ENCODE measurements around the gene ZNF440. TPM values are rescaled to one million over a fixed set of nuclear protein-coding genes. Genes with fewer than 3 reads are reported as not detected.
"Not testable (repeated sequence)": the region's sequence is repeated elsewhere in the genome, so short reads cannot be mapped to it uniquely, and the experiment has no call there.

Gene ZNF440
- total RNA-seq, 4 donors from 2014 or later, result 54.1 to 81.2 (median 62.7) TPM

DNA sequence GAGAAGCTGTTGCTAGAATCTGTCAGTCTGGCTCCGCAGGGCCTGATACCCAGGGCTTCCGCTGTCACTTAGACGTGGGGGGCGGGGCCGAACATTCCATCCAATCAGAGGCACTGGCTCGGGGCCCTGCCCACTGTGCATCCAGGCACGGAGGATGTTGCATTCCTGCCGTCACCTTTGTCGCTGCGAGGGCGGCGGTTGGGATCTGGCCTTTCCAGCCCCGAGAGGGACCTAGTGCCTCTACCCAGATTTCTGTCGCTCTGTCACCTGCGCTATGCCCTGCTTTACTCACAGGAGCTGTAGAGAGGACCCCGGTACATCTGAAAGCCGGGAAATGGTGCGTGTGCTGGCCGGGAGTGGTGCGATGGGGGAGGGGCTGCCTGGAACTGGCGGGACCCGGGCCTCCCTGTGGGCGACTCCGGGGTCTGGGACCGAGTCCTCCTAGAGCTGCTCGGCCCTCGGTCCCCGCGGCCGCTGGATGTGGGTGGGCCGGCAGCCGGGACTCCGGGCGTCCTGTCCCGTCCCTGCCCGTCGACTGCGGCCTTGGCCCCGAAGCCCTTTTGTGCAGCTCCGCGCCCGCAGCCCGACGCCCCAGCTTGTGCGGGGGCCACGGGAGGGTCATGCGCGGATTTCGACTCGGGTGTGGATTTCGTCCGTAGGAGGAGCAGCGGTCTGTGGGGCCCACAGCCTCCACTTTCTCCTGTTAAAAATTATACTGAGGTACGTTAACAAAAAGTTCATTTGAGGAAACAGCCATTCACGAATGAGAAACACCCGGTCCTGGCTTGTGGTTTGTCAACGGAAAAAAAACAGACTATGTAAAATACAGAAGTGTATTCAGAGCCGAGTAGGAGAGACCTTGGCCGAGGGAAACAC, 34.8 kb downstream of the ZNF440 start, which contains the start of gene ZNF439:
Gene ZNF439 (plus strand): TSS at position 133 of the 876 bp plus-strand sequence. CDS start 142 bp downstream, at position 275.
- Histone ChIP-seq H3K4me1 (peaks cover 22% of the 10 kb centered on the region), H3K27me3 (no peaks in the 10 kb centered on the region), H3K9me3 (no peaks in the 10 kb centered on the region), H3K4me3 (peak within 1 kb of the TSS; percentile 70), H3K36me3 (no peaks in the 10 kb centered on the region), H3K27ac (peak within 1 kb of the TSS; percentile 65)
- TF ChIP-seq EP300 (IDR thresholded peaks at IDR 0.05), result no peak
- TF ChIP-seq, protein P1, sequence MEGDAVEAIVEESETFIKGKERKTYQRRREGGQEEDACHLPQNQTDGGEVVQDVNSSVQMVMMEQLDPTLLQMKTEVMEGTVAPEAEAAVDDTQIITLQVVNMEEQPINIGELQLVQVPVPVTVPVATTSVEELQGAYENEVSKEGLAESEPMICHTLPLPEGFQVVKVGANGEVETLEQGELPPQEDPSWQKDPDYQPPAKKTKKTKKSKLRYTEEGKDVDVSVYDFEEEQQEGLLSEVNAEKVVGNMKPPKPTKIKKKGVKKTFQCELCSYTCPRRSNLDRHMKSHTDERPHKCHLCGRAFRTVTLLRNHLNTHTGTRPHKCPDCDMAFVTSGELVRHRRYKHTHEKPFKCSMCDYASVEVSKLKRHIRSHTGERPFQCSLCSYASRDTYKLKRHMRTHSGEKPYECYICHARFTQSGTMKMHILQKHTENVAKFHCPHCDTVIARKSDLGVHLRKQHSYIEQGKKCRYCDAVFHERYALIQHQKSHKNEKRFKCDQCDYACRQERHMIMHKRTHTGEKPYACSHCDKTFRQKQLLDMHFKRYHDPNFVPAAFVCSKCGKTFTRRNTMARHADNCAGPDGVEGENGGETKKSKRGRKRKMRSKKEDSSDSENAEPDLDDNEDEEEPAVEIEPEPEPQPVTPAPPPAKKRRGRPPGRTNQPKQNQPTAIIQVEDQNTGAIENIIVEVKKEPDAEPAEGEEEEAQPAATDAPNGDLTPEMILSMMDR (IDR thresholded peaks at IDR 0.05), result no peak
- peak in 1 of 3 donors; percentile 44 for TF ChIP-seq POLR2AphosphoS5 (IDR thresholded peaks at IDR 0.05)
- no peak for TF ChIP-seq POLR2A (IDR thresholded peaks at IDR 0.05)
- 2% methylated on average over 23 of the region's 59 CpGs for WGBS
- peak; percentile 90 to 97 for DNase-seq (ENCODE audit: low spot score in 2 of 2)

DNA sequence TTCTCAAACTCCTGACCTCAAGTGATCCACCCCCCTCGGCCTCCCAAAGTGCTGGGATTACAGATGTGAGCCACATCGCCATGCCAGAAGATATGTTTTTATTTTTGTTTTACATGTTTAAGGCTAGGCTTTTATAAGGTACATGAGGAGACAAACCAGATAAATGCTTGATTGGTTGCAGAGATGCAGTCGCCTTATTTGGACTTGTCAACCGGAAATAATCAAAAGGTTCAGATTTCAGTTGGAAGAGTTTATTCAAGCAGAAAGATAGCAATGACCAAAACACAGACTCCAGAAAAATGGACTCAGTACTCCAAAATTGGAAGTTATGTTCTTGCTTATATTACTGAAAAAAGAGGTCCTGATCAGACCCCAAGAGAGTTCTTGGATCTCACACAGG, 36.2 kb downstream of the ZNF440 start:
- peaks cover 22% of the 10 kb centered on the region for H3K4me1 ChIP-seq
- H3K36me3 ChIP-seq; H3K27ac ChIP-seq; H3K9me3 ChIP-seq; H3K27me3 ChIP-seq; H3K4me3 ChIP-seq; DNase-seq (ENCODE audit: low spot score in 2 of 2): not testable (repeated sequence)
- WGBS, result 92% methylated on average over 4 of the region's 4 CpGs

DNA sequence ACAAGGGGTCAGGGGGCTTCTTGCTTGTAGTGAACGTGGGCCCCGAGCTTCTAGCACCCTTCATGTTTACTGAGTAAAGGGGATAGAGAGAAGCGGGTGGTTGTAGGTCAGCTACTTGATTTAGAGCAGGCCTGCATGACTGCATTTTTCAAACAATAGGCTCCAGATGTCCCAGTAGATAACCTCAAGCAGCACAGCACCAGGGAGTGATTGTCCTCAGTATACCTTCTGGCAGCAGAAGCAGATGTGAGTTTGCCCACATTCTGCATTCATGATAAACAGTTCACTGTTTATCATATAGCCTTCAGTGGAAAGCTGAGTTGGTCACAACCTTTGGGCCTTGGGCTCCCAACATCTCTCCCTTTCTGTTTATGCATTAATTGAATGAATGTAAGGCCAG, 39.3 kb downstream of the ZNF440 start:
- DNase-seq (ENCODE audit: low spot score in 2 of 2), result no peak
- no peak overlapping the region for H3K4me3 ChIP-seq
- no peaks in the 10 kb centered on the region for H3K27me3 ChIP-seq
- no peak for TF ChIP-seq POLR2A (IDR thresholded peaks at IDR 0.05)
- no peak for TF ChIP-seq EP300 (IDR thresholded peaks at IDR 0.05)
- no peak for TF ChIP-seq POLR2AphosphoS5 (IDR thresholded peaks at IDR 0.05)
- TF ChIP-seq, protein P1 (IDR thresholded peaks at IDR 0.05), result no peak
- 70% methylated on average over 3 of the region's 3 CpGs for WGBS
- H3K36me3 ChIP-seq, result no peaks in the 10 kb centered on the region
- H3K4me1 ChIP-seq, result peaks cover 21% of the 10 kb centered on the region
- no peaks in the 10 kb centered on the region for H3K9me3 ChIP-seq
- H3K27ac ChIP-seq, result no peak overlapping the region

DNA sequence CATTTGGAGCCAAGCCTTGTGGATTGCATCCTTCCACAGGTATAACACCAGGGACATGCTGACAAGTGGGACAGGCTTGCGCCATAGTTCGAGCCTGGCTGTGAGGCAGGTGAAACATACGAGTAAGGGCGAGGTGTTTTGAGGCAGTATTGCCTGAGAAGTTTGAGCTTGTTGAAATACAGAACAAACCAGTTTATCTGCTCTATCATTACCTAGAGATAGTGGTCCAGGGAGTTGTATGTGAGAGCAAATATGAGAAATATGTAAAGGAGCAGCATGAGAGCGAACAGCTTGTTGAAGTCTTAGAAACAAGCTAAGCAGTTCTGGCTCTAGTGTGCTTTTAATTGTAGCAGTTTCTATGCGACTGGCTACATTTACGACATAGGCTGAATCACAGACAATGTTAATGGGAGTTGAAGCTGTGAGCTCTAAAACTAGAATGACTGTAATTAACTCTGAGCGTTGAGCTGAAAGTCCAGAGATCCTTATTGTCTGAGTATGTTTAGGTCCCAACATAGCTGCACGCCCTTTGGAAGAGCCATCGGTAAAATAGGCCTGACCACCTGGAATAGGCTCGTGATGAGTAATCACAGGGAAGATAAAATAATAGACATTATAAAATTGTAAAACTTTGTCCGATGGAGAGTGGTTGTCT, 42.6 kb downstream of the ZNF440 start:
- Histone ChIP-seq H3K27ac (peak overlapping the region; percentile 10), H3K36me3 (no peaks in the 10 kb centered on the region), H3K4me3 (no peak overlapping the region), H3K9me3 (no peaks in the 10 kb centered on the region), H3K27me3 (no peaks in the 10 kb centered on the region), H3K4me1 (peaks cover 5% of the 10 kb centered on the region)
- 71% methylated on average over 12 of the region's 12 CpGs for WGBS
- TF ChIP-seq, protein P1 (IDR thresholded peaks at IDR 0.05), result no peak
- no peak for TF ChIP-seq POLR2AphosphoS5 (IDR thresholded peaks at IDR 0.05)
- no peak for TF ChIP-seq POLR2A (IDR thresholded peaks at IDR 0.05)
- TF ChIP-seq EP300 (IDR thresholded peaks at IDR 0.05), result no peak
- DNase-seq (ENCODE audit: low spot score in 2 of 2), result no peak

DNA sequence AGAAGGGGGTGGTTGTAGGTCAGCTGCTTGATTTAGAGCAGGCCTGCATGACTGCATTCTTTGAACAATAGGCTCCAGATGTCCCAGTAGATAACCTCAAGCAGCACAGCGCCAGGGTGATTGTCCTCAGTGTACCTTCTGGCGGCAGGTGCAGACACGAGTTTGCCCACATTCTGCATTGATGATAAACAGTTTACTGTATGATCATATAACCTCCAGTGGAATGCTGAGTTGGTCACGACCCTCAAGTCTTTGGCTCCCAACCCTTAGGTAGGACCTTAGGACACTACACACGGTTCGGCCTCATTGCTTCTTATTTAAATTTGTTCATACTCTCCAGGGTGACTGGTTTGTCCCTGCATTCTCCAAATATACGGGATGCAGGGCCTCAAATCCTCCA, 46.6 kb downstream of the ZNF440 start:
- WGBS, result 89% methylated on average over 7 of the region's 7 CpGs
- H3K9me3 ChIP-seq, result no peaks in the 10 kb centered on the region
- H3K4me1 ChIP-seq, result peaks cover 2% of the 10 kb centered on the region
- peaks cover 5% of the 10 kb centered on the region for H3K36me3 ChIP-seq
- TF ChIP-seq EP300 (IDR thresholded peaks at IDR 0.05), result no peak
- TF ChIP-seq POLR2AphosphoS5 (IDR thresholded peaks at IDR 0.05), result no peak
- TF ChIP-seq POLR2A (IDR thresholded peaks at IDR 0.05), result no peak
- TF ChIP-seq, protein P1 (IDR thresholded peaks at IDR 0.05), result no peak
- no peak overlapping the region for H3K4me3 ChIP-seq
- no peak overlapping the region for H3K27ac ChIP-seq
- H3K27me3 ChIP-seq, result no peaks in the 10 kb centered on the region
- DNase-seq (ENCODE audit: low spot score in 2 of 2), result no peak

Measured in suprapubic skin (tissue), 4 donors.